HTERT RPE-1 (cell line): ENCODE data around the gene CEP41.

Experiments used
- in situ Hi-C: fragments of 300-500 bp; cut with MboI; formaldehyde crosslinking; loops from 4 replicates; pipeline ENCODE4 v1.14.3; 2020; ENCODE audit warnings: low sequenced_read_pairs

The CEP41 gene

DNA sequence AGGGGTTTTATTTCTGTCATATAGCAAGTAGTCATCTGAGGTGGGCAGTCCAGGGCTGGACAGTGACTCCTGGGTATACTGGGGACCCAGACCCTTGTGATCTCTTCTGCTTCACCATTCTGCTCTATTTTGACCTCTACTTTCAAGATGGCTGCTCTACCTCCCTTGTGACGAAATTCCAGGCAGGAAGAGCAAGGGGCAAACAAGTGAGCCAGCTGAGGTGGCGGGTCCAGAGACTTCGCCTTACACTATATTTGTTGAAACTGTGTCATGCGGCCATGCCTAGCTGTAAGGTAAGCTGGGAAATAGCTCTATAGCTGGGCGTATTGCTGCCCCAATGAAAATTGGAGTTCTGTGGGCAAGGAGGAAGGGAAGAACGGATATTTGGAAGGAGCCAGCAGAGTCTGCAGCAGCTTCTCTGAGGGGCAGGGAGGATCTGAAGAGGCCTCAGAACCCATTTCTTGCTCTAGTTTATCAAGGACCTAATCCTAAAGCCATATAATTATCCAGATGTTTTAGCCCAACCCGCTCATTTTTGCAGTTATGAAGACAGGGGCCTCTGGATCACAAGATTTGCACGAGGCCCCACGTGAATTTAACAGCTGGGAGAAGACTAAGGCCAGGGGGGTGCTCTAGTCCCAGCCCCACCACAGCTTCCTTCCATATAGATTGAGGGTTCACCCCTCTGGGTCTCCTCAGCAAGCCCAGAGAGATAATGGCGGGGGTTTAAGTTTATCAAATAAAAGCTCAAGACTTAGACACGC is 68.2 kb downstream of the CEP41 start:
- in situ Hi-C loops, result no loop called here

- in situ Hi-C loops, result no loop called here
Observed at GRCh38 chr7:130371046-130371445, 69.8 kb downstream of the CEP41 start.

- in situ Hi-C loops, result no loop called here
Observed at GRCh38 chr7:130369831-130370550, 70.8 kb downstream of the CEP41 start.

DNA sequence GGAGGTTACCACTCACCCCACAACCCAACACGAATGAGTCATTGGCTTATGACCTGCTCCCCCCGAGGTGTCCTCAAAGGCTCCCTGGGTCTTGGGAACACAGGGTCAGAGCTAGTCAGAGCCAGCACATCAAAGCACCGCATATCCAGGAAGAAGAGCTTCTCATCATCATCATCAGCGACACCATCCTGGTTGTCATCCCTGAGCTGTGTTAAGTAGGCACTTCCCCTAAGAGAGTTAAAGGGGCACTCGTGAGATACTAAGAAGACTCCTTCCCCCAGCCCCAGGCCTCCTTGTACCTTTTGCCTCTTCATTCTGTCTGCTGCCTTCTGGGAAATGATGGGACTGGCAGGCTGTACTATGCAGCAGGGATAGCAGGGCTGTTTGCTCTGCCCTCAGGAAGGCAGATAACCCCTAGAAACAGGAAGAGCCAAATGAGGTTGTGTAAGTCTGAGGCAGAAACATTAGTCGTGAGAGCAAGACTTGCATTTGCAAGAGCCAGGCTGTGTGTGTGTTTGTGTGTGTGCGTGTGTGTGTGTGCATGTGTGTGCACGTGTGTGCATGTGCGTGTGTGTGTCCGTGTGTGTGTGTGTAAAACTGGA is 71.6 kb downstream of the CEP41 start:
- in situ Hi-C loops, result no loop called here

DNA sequence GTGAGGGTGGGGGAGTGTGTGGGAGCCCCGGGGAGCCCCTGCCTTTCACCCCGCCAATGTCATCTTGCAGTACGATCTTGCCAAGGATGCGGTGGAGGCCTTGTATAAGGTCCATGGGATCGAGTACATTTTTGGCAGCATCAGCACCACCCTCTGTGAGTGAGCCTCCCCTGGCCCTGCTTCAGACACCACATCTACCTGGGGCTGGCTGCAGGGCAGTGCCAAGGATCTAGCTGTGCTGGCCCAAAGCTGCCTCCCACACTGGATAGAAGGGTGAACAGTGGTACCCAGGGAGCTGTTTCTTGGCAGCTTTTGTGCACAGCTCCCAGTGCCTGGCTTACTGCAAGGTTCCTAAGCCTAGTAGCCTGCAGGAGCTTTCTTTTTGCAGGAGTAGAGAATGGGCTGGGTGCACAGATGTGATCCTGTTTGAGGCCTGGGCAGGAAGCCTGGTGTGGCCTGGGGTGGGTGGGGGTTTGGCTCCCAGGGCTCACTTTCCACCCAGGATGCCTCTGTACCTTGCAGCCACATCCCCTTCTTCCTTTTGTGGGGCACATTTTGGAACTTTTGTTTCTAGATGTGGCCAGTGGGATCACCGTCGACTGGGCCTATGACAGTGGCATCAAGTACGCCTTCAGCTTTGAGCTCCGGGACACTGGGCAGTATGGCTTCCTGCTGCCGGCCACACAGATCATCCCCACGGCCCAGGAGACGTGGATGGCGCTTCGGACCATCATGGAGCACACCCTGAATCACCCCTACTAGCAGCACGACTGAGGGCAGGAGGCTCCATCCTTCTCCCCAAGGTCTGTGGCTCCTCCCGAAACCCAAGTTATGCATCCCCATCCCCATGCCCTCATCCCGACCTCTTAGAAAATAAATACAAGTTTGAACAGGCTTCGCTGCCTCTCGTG is 72.7 kb downstream of the CEP41 start:
- in situ Hi-C loops, result no loop called here

GRCh38 chr7:130367088-130367755 is 73.6 kb downstream of the CEP41 start:
- in situ Hi-C loops, result no loop called here

GRCh38 chr7:130366564-130366963 is 74.3 kb downstream of the CEP41 start:
- in situ Hi-C loops, result no loop called here

DNA sequence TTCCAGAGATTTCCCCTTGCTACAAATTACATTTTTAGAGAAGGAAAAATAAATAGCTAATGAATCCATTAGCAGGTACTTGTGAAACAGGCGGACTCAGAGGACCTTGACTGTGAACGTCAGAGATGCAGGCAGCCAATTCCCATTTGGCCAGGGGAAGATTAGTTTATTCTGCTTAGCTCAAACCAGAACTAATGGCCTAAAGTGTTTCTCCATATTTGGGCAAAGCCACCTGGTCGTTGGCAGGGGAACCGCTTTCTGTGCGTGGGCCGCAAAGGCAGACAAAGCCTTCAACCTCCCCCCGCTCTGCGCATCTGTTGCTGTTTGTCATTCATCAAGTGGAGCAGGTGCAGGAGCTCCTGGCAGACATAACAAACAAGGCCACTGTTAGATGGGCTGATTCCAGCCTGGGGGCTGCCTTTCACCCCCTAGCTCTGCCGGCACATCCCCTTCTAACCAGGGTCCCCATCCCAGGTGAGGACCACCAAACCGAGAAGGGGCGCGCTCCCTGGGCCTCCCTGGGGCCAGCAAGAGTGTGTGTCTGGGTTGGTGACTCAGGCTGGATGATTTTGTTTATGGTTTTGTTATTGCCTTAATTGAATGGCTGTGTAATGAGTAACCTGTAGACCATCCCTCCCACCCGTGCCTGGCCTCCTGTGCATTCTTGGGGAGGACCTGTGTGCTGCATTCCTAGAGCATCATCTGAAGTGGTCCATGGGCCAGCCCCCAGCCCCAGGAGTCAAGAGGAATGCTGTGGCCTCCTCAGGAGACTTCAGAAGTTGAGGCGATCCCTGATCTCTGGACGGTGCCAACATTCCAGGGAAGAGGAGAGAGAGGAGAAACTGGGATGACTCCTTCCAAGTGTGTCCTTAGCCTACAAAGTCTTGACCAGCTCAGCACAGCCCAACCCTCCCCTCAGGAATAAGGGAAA is 75.0 kb downstream of the CEP41 start:
- in situ Hi-C loops, result no loop called here

- in situ Hi-C loops, result no loop called here
Observed at GRCh38 chr7:130365088-130365487, 75.7 kb downstream of the CEP41 start.

DNA sequence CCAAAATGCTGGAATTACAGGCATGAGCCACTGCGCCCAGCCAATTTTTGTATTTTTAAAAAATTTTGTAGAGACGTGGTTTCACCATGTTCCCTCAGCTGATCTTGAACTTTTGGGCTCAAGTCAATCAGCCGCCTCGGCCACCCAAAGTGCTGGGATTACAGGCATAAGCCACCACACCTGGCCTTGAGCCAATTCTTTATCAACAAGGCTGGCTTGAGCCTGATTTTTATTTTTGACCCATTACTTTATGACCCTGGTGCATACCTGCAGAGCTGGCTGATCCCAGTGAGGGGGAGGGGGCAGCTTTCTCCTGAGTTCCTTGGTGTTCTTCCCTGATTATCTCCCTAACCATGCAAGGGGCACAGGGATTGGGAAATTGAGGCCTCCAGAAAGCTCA is 76.4 kb downstream of the CEP41 start:
- in situ Hi-C loops, result no loop called here

DNA sequence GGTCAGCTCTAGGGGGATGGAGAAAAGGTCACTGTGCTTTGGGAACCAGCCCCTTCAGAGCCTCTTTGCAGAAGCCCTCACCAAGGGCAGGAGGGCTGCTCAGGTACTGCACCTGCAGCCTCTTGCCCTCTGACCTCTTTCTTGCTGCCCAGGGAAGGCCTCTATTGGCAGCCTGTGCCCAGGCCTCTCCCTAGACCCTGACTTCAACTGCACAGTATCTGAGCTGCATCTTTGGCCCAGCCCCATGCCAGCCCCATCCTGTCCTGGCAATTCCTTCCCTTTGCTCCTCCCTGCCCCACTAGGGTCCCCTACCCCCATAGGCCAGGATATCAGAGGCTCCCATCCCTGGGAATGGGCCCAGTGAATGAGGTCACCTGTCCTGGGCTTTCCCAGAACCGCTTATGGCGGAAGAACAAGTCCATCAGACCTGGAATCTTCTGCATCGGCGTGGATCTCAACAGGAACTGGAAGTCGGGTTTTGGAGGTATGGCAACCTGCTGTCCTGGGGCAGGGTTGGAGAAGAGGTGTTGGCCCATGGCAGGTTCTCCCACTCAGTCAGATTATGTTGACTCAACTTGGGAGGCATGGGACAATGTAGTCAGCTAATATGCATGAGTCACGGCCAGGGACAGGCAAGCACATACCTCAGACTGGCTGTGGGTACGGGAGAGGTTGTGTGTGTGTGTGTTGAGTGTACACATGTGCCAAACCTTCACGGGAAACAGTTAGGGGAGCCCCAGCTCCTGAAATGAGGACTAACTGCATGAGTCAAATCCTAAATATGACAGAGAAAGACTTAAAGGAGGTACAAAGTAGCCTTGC is 77.6 kb downstream of the CEP41 start:
- in situ Hi-C loops, result no loop called here

GRCh38 chr7:130362251-130362816 is 78.5 kb downstream of the CEP41 start:
- in situ Hi-C loops, result no loop called here

DNA sequence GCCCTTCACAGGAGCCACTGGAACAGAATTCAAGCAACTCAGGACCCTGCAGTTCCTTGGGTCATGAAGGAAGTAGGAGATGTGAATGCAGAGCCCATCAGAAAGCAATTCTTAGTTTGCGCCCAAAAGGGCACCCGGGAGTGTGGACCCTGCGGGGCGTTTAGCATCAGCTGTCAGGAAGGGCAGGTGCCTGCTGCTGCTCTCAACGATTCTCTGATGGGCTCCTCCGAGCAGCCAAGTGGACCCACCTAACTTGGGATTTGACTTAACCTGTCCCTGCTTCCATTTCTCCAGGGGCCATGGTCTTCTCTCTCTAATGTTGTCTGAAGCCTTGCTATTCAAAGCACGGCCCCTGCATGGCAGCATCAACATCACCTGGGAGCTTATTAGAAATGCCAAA is 79.1 kb downstream of the CEP41 start:
- in situ Hi-C loops, result no loop called here

DNA sequence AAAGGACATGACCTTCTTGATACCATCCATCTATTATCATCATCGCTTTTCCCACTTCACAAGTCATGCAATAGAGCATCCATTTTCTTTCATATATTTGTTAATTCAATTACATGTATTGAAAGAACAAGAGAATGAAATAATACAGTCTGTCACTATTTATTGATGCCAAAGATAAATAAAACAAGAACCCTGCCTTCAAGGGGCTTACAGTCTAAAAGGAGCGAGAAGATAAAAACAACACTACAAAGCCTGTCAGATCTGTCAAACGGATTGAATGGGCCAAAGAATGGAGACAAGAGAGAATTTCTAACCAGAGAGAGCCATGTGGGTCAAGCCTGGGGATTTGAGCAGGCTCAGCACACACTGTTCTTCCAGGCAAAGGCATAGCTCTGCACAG is 80.3 kb downstream of the CEP41 start:
- in situ Hi-C loops, result no loop called here

DNA sequence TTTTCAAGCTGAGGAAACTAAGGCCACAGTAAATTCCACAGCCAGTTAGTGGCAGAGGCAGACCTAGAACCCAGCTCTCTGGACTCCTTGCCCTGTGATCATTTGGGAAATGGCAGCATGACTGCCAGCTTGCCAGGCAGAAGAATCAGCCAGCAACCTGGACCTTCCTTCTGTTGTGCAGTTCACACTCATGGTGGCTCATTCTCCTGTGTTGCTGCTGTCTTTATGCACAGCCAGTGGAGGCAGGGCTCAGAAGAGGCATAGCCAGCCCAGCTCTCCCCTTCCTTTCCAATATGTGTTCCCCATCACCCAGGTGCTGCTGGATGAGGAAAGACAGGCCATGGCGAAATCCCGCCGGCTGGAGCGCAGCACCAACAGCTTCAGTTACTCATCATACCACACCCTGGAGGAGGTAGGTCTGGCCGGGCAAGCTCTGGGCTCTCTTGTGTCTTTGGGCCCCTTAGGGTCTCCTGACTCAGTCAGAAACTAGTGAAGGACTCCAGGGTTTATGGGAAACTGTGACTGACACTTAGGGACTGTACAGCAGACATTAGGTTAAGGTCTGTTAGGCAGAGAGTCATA is 81.4 kb downstream of the CEP41 start:
- in situ Hi-C loops, result no loop called here

DNA sequence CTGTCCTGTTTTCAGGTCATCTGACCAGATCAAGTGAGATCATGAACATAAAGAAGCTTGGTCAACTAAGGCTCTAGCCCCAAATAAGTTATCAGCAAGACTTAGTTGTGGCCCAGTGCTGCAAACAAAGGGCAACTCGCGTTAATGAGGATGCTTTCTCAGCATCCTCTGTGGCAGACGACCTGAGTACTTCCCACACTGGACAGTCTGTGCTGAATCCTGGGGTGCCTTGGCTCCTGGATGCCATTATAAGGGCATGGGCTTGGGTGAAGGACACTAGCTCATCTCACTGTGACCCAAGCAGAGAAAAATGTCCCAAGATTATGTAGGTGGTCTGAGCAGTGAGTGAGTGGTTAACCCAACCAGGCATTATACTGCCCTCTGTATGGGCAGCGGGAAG is 82.3 kb downstream of the CEP41 start:
- in situ Hi-C loops, result no loop called here

- in situ Hi-C loops, result no loop called here
Observed at GRCh38 chr7:130356876-130357611, 83.8 kb downstream of the CEP41 start.
